Stimulated activated CD8-positive, alpha-beta memory T cell treated with anti-CD3 and anti-CD28 coated beads, Interleukin-12 subunit alpha, Interleukin-12 subunit beta, amount 100 ng/mL, for 1 hour (primary cell): ENCODE measurements around the gene CSF2RB.
A peak's percentile ranks its signal among the peaks of the same experiment; 100 is the strongest.
"Not testable (repeated sequence)": the region's sequence is repeated elsewhere in the genome, so short reads cannot be mapped to it uniquely, and the experiment has no call there.

Experiments used
- DNase-seq: peaks from one replicate; pipeline ENCODE4 v3.0.0-alpha.2; 2020; ENCODE audit warnings: low read depth

CSF2RB gene

GRCh38 chr22:36968249-36968964 is 55.0 kb downstream of the CSF2RB start:
- DNase-seq, result no peak

- no peak for DNase-seq
Measured at GRCh38 chr22:36971341-36972125, 58.1 kb downstream of the CSF2RB start.

- DNase-seq, result no peak
Measured at GRCh38 chr22:36976606-36977005, 63.2 kb downstream of the CSF2RB start.

GRCh38 chr22:36977401-36977861 is 64.0 kb downstream of the CSF2RB start:
- DNase-seq, result peak; percentile 69

GRCh38 chr22:36977947-36978660 is 64.7 kb downstream of the CSF2RB start:
- DNase-seq, result peak; percentile 86

- DNase-seq, result no peak
Measured at GRCh38 chr22:36979016-36979910, 65.8 kb downstream of the CSF2RB start.

- no peak for DNase-seq
Measured at GRCh38 chr22:36981247-36981775, 67.9 kb downstream of the CSF2RB start.

- no peak for DNase-seq
Measured at GRCh38 chr22:36982136-36982535, 68.7 kb downstream of the CSF2RB start.

GRCh38 chr22:36985211-36985889 is 71.9 kb downstream of the CSF2RB start:
- DNase-seq, result no peak

- no peak for DNase-seq
Measured at GRCh38 chr22:36986242-36986821, 72.9 kb downstream of the CSF2RB start.

- no peak for DNase-seq
Measured at GRCh38 chr22:36988075-36988832, 74.8 kb downstream of the CSF2RB start.

- not testable (repeated sequence) for DNase-seq
Measured at GRCh38 chr22:36989012-36989411, 75.6 kb downstream of the CSF2RB start.
